GM18907 (cell line): ENCODE data around the gene CDHR2.

Experiments
- ATAC-seq: cut with Tn5 transposase; IDR thresholded peaks from one replicate; pipeline ENCODE4 v1.9.1; 2021; ENCODE audit warnings: mild to moderate bottlenecking, moderate library complexity; ENCODE audit not compliant: unreplicated experiment

Gene CDHR2

GRCh38 chr5:176548967-176549444 lies at the start of gene CDHR2:
Gene CDHR2 (plus strand): TSS chr5:176549342. CDS start chr5:176565353, 16,011 bp downstream.
- no peak for ATAC-seq

DNA sequence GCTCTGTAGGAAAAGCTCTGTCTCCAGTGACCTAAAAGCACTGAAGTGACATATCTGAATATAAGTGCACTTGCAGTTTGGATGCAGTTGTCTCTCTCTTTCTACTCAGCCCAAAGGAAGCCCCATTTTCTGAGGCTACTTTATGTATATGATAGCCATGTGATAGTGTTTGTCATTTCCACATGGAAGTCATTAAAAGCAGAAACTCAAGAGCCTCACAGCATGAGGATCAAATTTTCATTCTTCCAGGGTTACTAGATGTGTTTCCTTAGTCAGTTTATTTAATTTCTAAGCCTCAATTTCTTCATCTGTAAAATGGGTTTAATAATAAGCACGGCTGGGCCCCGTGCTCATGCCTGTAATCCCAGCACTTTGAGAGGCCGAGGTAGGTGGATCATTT lies 48.6 kb upstream of the CDHR2 start:
- no peak for ATAC-seq

GRCh38 chr5:176501333-176501732 lies 47.8 kb upstream of the CDHR2 start:
- no peak for ATAC-seq

DNA sequence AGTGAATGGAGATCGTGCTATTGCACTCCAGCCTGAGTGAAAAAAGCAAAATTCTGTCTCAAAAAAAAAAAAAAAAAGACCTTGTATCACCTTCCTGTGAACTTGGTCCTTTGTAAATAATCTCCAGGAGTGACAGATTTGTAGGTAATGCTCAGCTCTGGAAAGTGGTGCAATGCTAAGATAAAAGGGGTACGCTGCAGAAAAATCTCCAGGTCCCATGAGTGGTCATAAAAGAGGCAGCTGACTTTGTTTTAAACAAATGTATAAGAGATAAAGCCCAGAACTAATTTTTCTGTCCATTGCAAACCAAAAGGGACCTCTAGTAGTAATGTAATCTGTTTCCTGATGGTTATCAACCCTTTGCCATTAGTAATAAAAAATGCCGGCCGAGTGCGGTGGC lies 45.6 kb upstream of the CDHR2 start:
- ATAC-seq = no peak

DNA sequence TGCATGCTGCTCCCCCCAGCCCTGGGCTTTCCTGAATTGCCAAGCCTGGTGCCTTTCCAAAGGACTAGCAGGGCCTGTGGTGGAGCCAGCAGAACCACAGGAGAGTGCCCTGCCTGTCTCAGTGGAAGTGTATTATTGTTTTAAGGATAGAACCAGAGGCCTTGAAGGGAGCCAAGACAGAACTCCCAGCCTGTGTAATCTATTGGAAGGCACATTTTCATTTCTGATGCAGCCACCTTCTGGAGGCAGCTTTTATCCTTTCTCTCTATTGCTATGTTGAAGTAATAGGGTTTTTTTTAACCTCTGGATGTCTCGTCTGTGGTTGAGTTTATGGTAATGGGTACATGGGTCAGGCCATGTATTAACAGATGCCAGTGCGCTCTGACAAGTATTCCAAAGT lies 41.2 kb upstream of the CDHR2 start:
- ATAC-seq = no peak

DNA sequence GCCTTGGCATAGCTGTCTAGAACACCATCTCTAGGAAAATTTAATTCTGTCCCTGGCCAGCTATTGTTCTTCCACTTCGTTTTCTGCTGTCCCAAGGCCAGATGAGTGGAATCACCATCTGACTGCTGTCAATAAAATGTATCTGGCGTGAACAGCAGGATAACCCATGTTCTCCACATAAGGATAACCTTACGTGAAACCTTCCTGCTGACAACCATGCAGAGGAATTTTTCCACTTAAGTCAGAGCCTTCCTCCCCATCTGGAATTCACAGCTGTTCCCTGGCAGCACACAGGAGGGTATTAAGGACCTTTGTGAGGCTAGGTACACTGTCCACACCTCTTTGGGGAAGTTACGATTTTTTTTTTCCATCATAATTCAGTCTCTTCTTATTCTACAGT lies 40.5 kb upstream of the CDHR2 start:
- ATAC-seq = no peak

- no peak for ATAC-seq
Measured at GRCh38 chr5:176513788-176514187, 35.4 kb upstream of the CDHR2 start.

- no peak for ATAC-seq
Measured at GRCh38 chr5:176514244-176514950, 34.7 kb upstream of the CDHR2 start.

- ATAC-seq = no peak
Measured at GRCh38 chr5:176515396-176515795, 33.7 kb upstream of the CDHR2 start.

- ATAC-seq = no peak
Measured at GRCh38 chr5:176517053-176517661, 32.0 kb upstream of the CDHR2 start.

- no peak for ATAC-seq
Measured at GRCh38 chr5:176519810-176520720, 29.1 kb upstream of the CDHR2 start.

DNA sequence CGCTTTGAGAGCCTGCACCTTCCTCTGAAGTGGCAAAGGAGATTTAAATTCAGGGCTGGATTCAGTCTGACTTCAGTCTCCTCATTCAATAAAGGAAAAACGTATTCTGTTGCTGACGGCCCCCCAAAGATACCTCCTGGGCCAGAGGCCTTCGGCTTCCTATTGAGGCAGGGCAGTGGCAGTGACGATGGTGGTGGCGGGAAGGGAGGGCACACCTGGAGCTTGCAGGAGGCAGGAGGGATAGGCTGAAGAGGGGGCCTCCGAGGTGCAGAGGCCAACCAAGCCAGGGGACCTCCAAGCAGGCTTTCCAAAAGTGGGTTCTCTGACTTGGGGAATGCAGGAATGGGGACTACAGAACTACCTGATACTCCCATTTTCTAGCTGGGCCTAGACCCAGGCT lies 27.9 kb upstream of the CDHR2 start:
- ATAC-seq = no peak

GRCh38 chr5:176521699-176522263 lies 27.4 kb upstream of the CDHR2 start:
- no peak for ATAC-seq

DNA sequence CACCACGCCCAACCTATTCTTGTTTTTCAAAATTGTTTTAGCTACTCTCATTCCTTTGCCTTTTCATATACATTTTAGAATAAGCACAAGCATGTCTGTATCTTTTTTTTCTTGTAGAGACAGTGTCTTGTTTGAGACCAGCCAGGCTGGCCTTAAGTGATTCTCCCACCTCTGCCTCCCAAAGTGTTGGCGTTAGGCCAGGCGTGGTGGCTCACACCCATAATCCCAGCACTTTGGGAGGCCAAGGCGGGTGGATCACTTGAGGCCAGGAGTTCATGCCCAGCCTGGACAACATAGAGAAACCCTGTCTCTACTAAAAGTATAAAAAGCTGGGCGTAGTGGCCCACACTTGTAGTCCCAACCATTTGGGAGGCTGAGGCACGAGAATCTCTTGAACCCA lies 25.0 kb upstream of the CDHR2 start:
- no peak for ATAC-seq

DNA sequence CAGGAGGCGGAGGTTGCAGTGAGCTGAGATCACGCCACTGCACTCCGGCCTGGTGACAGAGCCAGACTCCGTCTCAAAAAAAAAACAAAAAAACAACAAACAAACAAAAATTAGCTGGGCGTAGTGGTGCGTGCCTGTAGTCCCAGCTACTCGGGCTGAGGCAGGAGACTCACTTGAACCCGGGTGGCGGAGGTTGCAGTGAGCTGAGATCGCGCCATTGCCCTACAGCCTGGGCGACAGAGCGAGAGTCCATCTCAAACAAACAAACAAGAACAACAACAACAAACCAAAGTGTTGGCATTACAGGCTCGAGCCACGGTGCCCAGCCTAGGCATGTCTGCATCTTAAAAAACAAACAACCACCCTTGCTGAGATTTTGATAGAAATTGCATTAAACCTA lies 24.2 kb upstream of the CDHR2 start:
- no peak for ATAC-seq

DNA sequence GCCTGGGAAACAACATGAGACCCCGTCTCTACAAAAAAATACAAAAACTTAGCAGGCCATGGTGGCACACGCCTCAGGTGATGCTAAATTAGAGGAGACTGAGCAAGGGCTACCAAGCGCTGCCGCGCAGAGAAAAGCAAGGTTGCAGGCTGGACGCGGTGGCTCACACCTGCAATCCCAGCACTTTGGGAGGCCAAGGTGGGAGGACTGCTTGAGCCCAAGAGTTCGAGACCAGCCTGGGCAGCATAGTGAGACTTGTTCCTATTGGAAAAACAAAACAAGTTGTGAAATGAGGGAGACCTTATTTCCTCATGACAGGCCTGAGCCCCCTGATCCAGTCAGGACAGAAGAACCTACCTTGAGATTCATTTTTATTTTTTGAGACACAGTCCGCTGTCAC lies 23.5 kb upstream of the CDHR2 start:
- ATAC-seq = no peak

DNA sequence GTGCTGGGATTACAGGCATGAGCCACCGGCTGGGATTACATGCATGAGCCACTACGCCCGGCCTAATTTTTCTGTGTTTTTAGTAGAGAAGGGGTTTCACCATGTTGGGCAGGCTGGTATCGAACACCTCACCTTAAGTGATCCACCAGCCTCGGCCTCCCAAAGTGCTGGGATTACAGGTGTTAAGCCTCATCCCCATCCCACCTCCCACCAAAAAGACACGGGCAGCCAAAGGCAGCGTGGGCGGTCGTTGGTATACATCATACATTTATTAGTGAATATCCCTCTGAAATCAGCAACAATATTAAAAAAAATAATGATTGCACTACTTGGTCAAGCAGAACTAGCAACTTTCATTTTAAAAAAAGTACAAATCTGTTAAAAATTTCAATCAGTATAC lies 22.7 kb upstream of the CDHR2 start:
- no peak for ATAC-seq

GRCh38 chr5:176527246-176528222 lies 21.6 kb upstream of the CDHR2 start:
- ATAC-seq = no peak

GRCh38 chr5:176528301-176528700 lies 20.8 kb upstream of the CDHR2 start:
- ATAC-seq = no peak

DNA sequence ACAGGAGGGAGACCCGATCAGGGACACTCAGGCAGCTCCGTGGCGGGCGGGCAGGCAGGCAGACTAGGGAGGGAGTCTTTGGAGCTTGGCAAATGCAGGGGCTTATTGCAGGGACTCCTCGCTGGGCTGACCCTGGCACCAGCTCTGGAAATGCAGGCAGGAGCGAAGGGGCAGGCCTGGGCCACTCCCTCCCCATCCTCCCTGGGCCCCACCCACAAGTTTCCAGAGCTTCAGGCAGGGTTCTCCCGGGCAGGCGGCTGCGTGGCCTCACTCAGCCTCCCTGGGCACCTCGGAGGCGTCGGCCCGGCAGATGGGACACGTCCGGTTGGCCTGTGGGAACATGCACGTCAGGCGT lies 20.4 kb upstream of the CDHR2 start:
- ATAC-seq = no peak
